Measurements from ENCODE around the gene SLC29A2. TPM values are rescaled to one million over a fixed set of nuclear protein-coding genes. Genes with fewer than 3 reads are reported as not detected.
A peak's percentile ranks its signal among the peaks of the same experiment; 100 is the strongest.

SLC29A2 gene
- total and polyA plus RNA-seq, 7 donors, result 14.9 to 94.1 (median 56.8) TPM

DNA sequence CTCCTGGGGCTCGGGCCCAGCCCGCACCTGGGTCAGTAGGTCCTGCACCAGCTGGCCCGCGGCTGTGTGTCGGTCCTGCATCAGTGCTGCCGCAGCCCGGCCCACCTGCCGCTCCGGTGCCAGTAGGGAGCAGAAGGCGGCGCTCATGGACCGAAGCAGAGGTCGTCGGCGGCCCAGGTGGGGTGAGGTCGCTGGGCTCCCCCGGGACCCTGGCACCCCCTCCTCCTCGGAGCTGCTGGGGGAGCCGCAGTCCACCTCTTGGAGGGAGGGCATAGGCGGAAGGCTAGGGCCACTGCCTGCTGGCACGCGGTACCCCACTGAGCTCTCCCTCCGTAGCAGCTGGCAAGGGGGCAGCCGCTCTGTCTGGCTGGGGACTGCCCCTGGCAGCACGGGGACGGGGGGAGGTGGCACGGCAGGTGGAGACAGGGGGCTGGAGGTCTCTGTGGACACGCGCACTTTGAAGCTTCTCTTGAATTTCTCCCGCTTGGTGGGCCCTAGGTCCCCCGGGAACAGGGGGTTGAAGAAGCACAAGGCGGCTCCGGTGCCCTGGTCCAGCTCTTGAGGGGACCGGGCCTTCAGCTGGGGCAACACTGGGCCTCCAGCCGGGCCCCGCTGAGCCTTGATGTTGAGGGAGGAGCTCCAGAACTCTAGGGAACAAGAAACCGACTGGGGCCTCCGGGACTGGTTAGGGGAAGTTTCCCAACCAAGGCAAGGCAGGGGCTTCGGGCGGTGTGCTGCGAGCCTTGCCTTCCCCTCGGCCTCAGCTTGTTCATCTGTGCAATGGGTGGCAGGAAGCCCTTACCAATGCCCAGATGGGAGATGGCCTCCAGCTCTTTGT, 36.7 kb downstream of the SLC29A2 start:
- 73 to 81% (median 75%) methylated on average over 36 to 42 of the region's 42 CpGs for WGBS, 3 donors

DNA sequence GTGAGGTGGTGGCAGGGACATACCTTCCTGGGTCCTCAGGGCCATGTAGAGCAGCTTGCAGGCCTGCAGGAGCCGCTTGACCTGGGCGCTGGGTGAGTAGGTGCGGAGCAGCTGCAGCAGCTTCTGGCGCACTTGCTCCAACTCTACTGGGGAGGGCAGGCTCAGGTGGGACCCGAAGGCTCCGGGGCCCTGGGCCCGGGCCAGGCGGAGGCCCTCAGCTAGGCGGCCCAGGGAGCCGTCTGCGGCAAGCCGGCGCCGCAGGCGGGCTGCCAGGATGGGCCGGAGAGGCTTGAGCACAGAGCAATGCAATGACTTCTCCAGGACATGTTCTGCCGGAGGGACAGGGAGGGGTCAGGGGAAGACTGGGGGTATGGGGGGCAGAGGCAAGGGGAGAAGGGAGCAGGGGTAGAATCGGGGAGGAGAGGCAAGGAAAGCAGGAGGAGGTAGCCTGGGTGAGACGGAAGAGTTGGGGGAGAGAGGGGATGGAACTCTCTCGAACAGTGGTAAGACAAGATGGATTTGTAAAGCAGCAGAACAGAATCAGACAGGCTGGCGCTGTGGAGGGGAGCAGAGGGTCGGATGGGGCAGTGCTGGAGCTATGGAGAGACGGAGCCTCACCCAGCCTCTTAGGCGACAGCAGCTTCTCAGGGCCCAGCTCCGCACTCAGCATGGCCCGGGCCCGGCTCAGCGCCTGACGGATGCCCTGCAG, 37.5 kb downstream of the SLC29A2 start:
- DNase-seq (peak in 1 of 2 donors; percentile 36), ATAC-seq (no peak)
- Histone ChIP-seq H3K27me3 (ENCODE audit: insufficient read depth in 3 of 3, low read length in 2 of 3) (no peaks in the 10 kb centered on the region), H3K36me3 (ENCODE audit: insufficient read depth in 1 of 2, low read depth in 1 of 2) (peaks cover 0 to 39% of the 10 kb centered on the region in 2 donors), H3K4me3 (no peak overlapping the region), H3K27ac (no peak overlapping the region), H3K4me1 (peaks cover 31% of the 10 kb centered on the region), H3K9me3 (no peaks in the 10 kb centered on the region)
- WGBS, 3 donors, result 86 to 88% (median 88%) methylated on average over 29 of the region's 29 CpGs
- intact Hi-C loops (cut with DNase I), result no loop called here
- TF ChIP-seq, protein P1, sequence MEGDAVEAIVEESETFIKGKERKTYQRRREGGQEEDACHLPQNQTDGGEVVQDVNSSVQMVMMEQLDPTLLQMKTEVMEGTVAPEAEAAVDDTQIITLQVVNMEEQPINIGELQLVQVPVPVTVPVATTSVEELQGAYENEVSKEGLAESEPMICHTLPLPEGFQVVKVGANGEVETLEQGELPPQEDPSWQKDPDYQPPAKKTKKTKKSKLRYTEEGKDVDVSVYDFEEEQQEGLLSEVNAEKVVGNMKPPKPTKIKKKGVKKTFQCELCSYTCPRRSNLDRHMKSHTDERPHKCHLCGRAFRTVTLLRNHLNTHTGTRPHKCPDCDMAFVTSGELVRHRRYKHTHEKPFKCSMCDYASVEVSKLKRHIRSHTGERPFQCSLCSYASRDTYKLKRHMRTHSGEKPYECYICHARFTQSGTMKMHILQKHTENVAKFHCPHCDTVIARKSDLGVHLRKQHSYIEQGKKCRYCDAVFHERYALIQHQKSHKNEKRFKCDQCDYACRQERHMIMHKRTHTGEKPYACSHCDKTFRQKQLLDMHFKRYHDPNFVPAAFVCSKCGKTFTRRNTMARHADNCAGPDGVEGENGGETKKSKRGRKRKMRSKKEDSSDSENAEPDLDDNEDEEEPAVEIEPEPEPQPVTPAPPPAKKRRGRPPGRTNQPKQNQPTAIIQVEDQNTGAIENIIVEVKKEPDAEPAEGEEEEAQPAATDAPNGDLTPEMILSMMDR (IDR thresholded peaks at IDR 0.05), result no peak

More for the DNA sequence above, 36.7 kb downstream of the SLC29A2 start:
- H3K27me3 ChIP-seq (ENCODE audit: insufficient read depth in 3 of 3, low read length in 2 of 3), result no peaks in the 10 kb centered on the region
- H3K4me1 ChIP-seq, result peaks cover 31% of the 10 kb centered on the region
- peak overlapping the region; percentile 89 for H3K27ac ChIP-seq
- H3K4me3 ChIP-seq, result peak overlapping the region; percentile 78
- H3K9me3 ChIP-seq, result no peaks in the 10 kb centered on the region
- DNase-seq, result peak in 1 of 2 donors; percentile 56
- intact Hi-C loops (cut with DNase I), result no loop called here
- TF ChIP-seq, protein P1 (IDR thresholded peaks at IDR 0.05), result no peak
- ATAC-seq, result no peak
- peaks cover 0 to 47% of the 10 kb centered on the region in 2 donors for H3K36me3 ChIP-seq (ENCODE audit: insufficient read depth in 1 of 2, low read depth in 1 of 2)

DNA sequence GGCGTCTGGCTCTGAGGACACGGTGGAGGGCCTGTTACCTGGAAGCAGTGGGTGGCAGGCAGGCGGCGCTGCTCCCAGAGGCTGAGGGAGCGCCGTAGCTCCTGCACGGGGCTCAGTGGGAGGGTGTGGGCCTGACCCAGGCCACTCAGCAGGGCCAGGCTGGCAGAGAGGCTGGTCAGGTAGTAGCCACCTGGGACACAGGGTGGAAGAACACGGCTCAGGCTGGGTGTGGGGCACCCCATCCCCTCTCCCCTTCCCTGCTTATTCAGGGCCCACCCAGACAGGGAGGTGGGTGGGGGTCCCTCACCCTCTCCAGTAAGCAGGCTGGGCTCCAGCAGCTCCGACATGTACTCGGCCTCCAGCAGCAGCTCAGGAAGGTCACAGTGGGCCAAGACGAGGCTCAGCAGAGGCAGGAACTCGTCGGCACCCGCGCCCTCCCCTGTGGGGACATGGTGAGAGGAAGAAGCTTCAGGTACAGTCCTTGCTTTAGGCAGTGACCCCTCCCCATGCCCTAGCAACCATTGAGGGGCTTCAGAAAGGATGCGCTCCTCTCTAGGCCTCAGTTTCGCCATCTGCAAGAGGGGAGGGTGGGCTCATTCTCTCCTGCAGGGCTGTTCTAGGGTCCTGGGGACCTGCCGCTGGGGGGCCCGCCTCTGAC, 38.2 kb downstream of the SLC29A2 start:
- DNase-seq (peak in 1 of 2 donors; percentile 49), ATAC-seq (no peak)
- Histone ChIP-seq H3K36me3 (ENCODE audit: insufficient read depth in 1 of 2, low read depth in 1 of 2) (peaks cover 0 to 32% of the 10 kb centered on the region in 2 donors), H3K4me3 (no peak overlapping the region), H3K9me3 (no peaks in the 10 kb centered on the region), H3K4me1 (peaks cover 36% of the 10 kb centered on the region), H3K27me3 (ENCODE audit: insufficient read depth in 3 of 3, low read length in 2 of 3) (no peaks in the 10 kb centered on the region), H3K27ac (no peak overlapping the region)
- TF ChIP-seq, protein P1 (IDR thresholded peaks at IDR 0.05), result no peak
- intact Hi-C loops (cut with DNase I), result no loop called here
- 88 to 96% (median 91%) methylated on average over 19 of the region's 19 CpGs for WGBS, 3 donors

DNA sequence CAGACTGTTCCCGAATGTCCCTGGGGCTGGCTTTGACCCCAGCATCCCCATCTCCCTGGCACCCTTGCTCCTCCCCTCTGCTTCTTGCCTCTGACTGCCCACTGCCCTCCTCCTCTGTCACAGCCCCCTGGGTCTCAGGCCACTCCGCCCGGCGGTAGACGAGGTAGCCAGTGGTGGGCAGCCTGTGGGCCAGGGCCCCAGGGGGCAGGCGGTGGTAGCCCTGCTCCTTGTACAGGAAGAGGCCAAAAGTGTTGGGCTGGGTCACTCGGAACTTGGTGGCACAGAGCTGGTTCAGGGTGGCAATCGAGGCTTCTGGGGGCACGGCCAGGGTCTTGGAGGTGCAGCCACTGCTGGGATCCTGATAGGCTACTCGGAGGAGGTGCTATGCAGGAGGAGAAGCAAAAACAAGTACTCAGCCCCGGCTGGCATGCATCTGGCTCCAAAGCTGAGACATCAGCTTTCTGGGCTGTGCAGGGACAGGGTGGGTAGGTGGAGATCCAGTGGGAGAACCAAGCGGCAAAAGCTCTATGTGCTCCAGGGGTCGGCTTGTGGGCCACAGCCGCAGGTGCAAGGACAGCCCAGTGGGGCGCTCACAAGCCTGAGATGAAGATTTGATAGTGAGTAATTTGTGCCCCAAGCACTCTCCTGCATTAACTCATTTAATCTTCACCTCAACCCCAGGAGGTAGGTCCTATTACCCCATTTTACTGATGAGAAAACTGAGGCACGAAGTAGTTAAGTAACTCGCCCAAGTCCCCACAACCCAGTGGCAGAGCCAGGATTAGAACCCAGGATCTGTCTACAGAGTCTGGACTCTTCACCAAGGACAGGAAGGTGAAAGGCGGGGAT, 39.0 kb downstream of the SLC29A2 start:
- intact Hi-C loops (cut with DNase I), result no loop called here

More for the DNA sequence above, 39.0 kb downstream of the SLC29A2 start:
- peaks cover 0 to 25% of the 10 kb centered on the region in 2 donors for H3K36me3 ChIP-seq (ENCODE audit: insufficient read depth in 1 of 2, low read depth in 1 of 2)
- WGBS, 3 donors, result 85 to 90% (median 85%) methylated on average over 18 of the region's 18 CpGs
- peaks cover 36% of the 10 kb centered on the region for H3K4me1 ChIP-seq
- no peaks in the 10 kb centered on the region for H3K9me3 ChIP-seq
- ATAC-seq (no peak), DNase-seq (peak in 1 of 2 donors; percentile 34)
- H3K27me3 ChIP-seq (ENCODE audit: insufficient read depth in 3 of 3, low read length in 2 of 3), result no peaks in the 10 kb centered on the region
- no peak overlapping the region for H3K27ac ChIP-seq
- H3K4me3 ChIP-seq, result no peak overlapping the region
- TF ChIP-seq, protein P1 (IDR thresholded peaks at IDR 0.05), result no peak
